H1 (cell line): ENCODE measurements around the gene PARD3. TPM values are rescaled to one million over a fixed set of nuclear protein-coding genes. Genes with fewer than 3 reads are reported as not detected.
"Not testable (repeated sequence)": the region's sequence is repeated elsewhere in the genome, so short reads cannot be mapped to it uniquely, and the experiment has no call there.

ENCODE experiments used
- CTCF ChIA-PET: fragments of 300-600 bp; sonication (Branson Sonifier 250); formaldehyde crosslinking; loops from one replicate; lab custom pipeline; 2021; ENCODE audit not compliant: partially characterized antibody; lab: Charles Lee
- POLR2A ChIA-PET: fragments of 300-600 bp; sonication (Branson Sonifier 250); formaldehyde crosslinking; loops from one replicate; lab custom pipeline; 2021; ENCODE audit warnings: inconsistent platforms; ENCODE audit not compliant: partially characterized antibody; lab: Charles Lee
- DNase-seq, 2 experiments: peaks; one replicate each; pipeline versions ENCODE4 v3.0.0 to v3.0.0-alpha.2; 2010 to 2022; ENCODE audit warnings: low spot score in 2 of 2, low read depth in 1 of 2, mixed read lengths in 1 of 2
- FAIRE-seq: peaks from 2 replicates; lab custom pipeline; 2011; peaks lifted over from hg19 to GRCh38; lab: Jason Lieb, UNC
- H2AFZ ChIP-seq: 2 replicates; pipeline ENCODE4 v1.8.1; 2012; ENCODE audit warnings: low read length, inconsistent platforms
- H2AK5ac ChIP-seq: 2 replicates; pipeline ENCODE4 v1.6.1; 2013; ENCODE audit warnings: low read depth, low read length
- H2BK120ac ChIP-seq: replicated peaks from 2 replicates; pipeline ENCODE3; 2013; ENCODE audit warnings: low read depth, low read length, inconsistent platforms
- H2BK12ac ChIP-seq: 2 replicates; pipeline ENCODE4 v1.6.1; 2013; ENCODE audit warnings: low read depth, low read length
- H2BK15ac ChIP-seq: 2 replicates; pipeline ENCODE4 v1.6.1; 2013; ENCODE audit warnings: low read length
- H2BK20ac ChIP-seq: 2 replicates; pipeline ENCODE4 v1.6.1; 2013; ENCODE audit warnings: low read length
- H2BK5ac ChIP-seq: 2 replicates; pipeline ENCODE4 v1.6.1; 2013; ENCODE audit warnings: low read depth, low read length
- H3K14ac ChIP-seq: 2 replicates; pipeline ENCODE4 v1.6.1; 2013; ENCODE audit warnings: inconsistent platforms; ENCODE audit not compliant: insufficient read length
- H3K18ac ChIP-seq: 2 replicates; pipeline ENCODE4 v1.6.1; 2013; ENCODE audit warnings: low read length; ENCODE audit errors: extremely low read depth
- H3K23ac ChIP-seq: 2 replicates; pipeline ENCODE4 v1.6.1; 2013; ENCODE audit warnings: inconsistent platforms; ENCODE audit not compliant: insufficient read length
- H3K23me2 ChIP-seq: 2 replicates; pipeline ENCODE4 v1.6.1; 2013; ENCODE audit warnings: low read depth, low read length
- H3K27ac ChIP-seq: 2 replicates; pipeline ENCODE4 v1.6.1; 2011; ENCODE audit warnings: low read depth, low read length, inconsistent platforms
- H3K27me3 ChIP-seq, 4 experiments: replicated peaks in 1 of 4; 1 replicate in 1 of 4; 2 replicates in 3 of 4; pipeline versions ENCODE4 v1.6.1 to v1.8.1; 2011 to 2013; ENCODE audit warnings: low read length in 3 of 4, mild to moderate bottlenecking in 3 of 4, inconsistent platforms in 2 of 4, mixed read lengths in 2 of 4, moderate library complexity in 1 of 4; ENCODE audit not compliant: control insufficient read depth in 3 of 4, insufficient read depth in 3 of 4; ENCODE audit errors: extremely low read depth in 1 of 4
- H3K36me3 ChIP-seq, 4 experiments: 2 replicates each; pipeline versions ENCODE4 v1.6.1 to v1.8.1; 2011 to 2013; ENCODE audit warnings: mild to moderate bottlenecking in 4 of 4, low read length in 3 of 4, moderate library complexity in 2 of 4, control low read depth in 1 of 4, inconsistent platforms in 1 of 4; ENCODE audit not compliant: insufficient read depth in 4 of 4, control insufficient read depth in 2 of 4
- H3K4ac ChIP-seq: replicated peaks from 2 replicates; pipeline ENCODE3; 2013; ENCODE audit warnings: low read length, low read depth, mixed read lengths, inconsistent platforms; ENCODE audit not compliant: insufficient read length
- H3K4me1 ChIP-seq, 4 experiments: replicated peaks in 1 of 4; 1 replicate in 1 of 4; 2 replicates in 3 of 4; pipeline versions ENCODE4 v1.6.1 to v1.8.1; 2011 to 2013; ENCODE audit warnings: low read length in 3 of 4, inconsistent platforms in 2 of 4, mixed read lengths in 1 of 4; ENCODE audit not compliant: insufficient read depth in 4 of 4, control insufficient read depth in 3 of 4
- H3K4me2 ChIP-seq, 2 experiments: 2 replicates each; pipeline versions ENCODE4 v1.6.1 to v1.8.1; 2011 to 2013; ENCODE audit warnings: low read depth in 2 of 2, low read length in 2 of 2, control low read depth in 1 of 2, inconsistent platforms in 1 of 2, mild to moderate bottlenecking in 1 of 2; ENCODE audit not compliant: insufficient read depth in 1 of 2
- H3K4me3 ChIP-seq, 4 experiments: fragments of 200-600, 300-600 bp in 1 of 4; sonication (generic), shearing (Covaris generic), sonication (Bioruptor Twin) in 1 of 4; 2 replicates each; pipeline versions ENCODE4 v1.5.1 to v1.8.1; 2011 to 2016; ENCODE audit warnings: low read length in 4 of 4, low read depth in 3 of 4, control low read depth in 2 of 4, inconsistent platforms in 2 of 4, mild to moderate bottlenecking in 2 of 4, mixed read lengths in 1 of 4, moderate library complexity in 1 of 4; ENCODE audit not compliant: insufficient read depth in 2 of 4; ENCODE audit errors: extremely low read depth in 1 of 4
- H3K56ac ChIP-seq: replicated peaks from 2 replicates; pipeline ENCODE3; 2013; ENCODE audit warnings: low read depth, mild to moderate bottlenecking, mixed read lengths, low read length, inconsistent platforms; ENCODE audit not compliant: insufficient read length
- H3K79me1 ChIP-seq: 2 replicates; pipeline ENCODE4 v1.6.1; 2013; ENCODE audit warnings: low read depth, low read length, control low read depth
- H3K79me2 ChIP-seq, 2 experiments: 2 replicates each; pipeline versions ENCODE4 v1.6.1 to v1.8.1; 2012 to 2013; ENCODE audit warnings: low read length in 2 of 2, mild to moderate bottlenecking in 2 of 2, inconsistent platforms in 1 of 2; ENCODE audit not compliant: insufficient read depth in 2 of 2, control insufficient read depth in 1 of 2
- H3K9ac ChIP-seq, 4 experiments: replicated peaks in 1 of 4; 1 replicate in 1 of 4; 2 replicates in 3 of 4; pipeline versions ENCODE4 v1.6.1 to v1.8.1; 2011 to 2013; ENCODE audit warnings: low read depth in 3 of 4, low read length in 3 of 4, control low read depth in 2 of 4, mild to moderate bottlenecking in 2 of 4, moderate library complexity in 2 of 4, inconsistent platforms in 1 of 4; ENCODE audit errors: extremely low read depth in 1 of 4
- H3K9me3 ChIP-seq, 2 experiments: 2 replicates each; pipeline versions ENCODE4 v1.6.1 to v1.8.1; 2012 to 2013; ENCODE audit warnings: mild to moderate bottlenecking in 2 of 2, moderate library complexity in 2 of 2, control low read depth in 1 of 2, inconsistent platforms in 1 of 2, low read depth in 1 of 2, low read length in 1 of 2, mixed read lengths in 1 of 2; ENCODE audit not compliant: insufficient read depth in 2 of 2
- H4K20me1 ChIP-seq, 2 experiments: replicated peaks in 1 of 2; 2 replicates each; pipeline versions ENCODE3 to v1.8.1; 2011 to 2013; ENCODE audit warnings: inconsistent platforms in 2 of 2, low read length in 2 of 2, mild to moderate bottlenecking in 1 of 2; ENCODE audit not compliant: insufficient read depth in 2 of 2, control insufficient read depth in 1 of 2
- H4K5ac ChIP-seq: 2 replicates; pipeline ENCODE4 v1.6.1; 2013; ENCODE audit warnings: low read length, low read depth, mixed read lengths, inconsistent platforms; ENCODE audit not compliant: insufficient read length
- H4K8ac ChIP-seq: 2 replicates; pipeline ENCODE4 v1.8.0; 2013; ENCODE audit warnings: mild to moderate bottlenecking, moderate library complexity, low read length, inconsistent platforms; ENCODE audit not compliant: insufficient read depth; ENCODE audit errors: extremely low read depth
- H4K91ac ChIP-seq: replicated peaks from 2 replicates; pipeline ENCODE3; 2013; ENCODE audit warnings: low read length, mixed read lengths, inconsistent platforms; ENCODE audit not compliant: insufficient read length
- WGBS, 2 experiments: shearing (Covaris generic) in 1 of 2; methylation state at CpG; one replicate each; pipeline versions ENCODE4 v1.1.6 to v1.1.7; 2013 to 2015; ENCODE audit warnings: low lambda C conversion rate in 2 of 2, mixed read lengths in 2 of 2, inconsistent platforms in 1 of 2, low coverage in 1 of 2, missing lambda C conversion rate in 1 of 2; ENCODE audit not compliant: insufficient replicate concordance in 2 of 2, insufficient coverage in 1 of 2, insufficient read length in 1 of 2; ENCODE audit errors: extremely low coverage in 1 of 2, missing lambda C conversion rate in 1 of 2; 5-methylcytosine and 5-hydroxymethylcytosine counted together
- polyA plus RNA-seq, 7 experiments: library from polyadenylated mRNA; depleted of rRNA in 3 of 7; stranded (reverse) in 5 of 7; unstranded in 2 of 7; fragments of >200 nt in 5 of 7; fragments of 200-250 nt in 2 of 7; gene quantifications; 1 replicate in 5 of 7; 2 replicates in 1 of 7; 4 replicates in 1 of 7; pipeline versions ENCODE4 v1.2.1 to v1.2.3, GENCODE V29; 2011 to 2013; ENCODE audit warnings: missing spikeins in 2 of 7, mixed read lengths in 2 of 7
- total RNA-seq: library from RNA; stranded (reverse); fragmentation: NEBNext Ultra II Directional; extraction: Animal tissue kit (Norgen Biotek cat#: 25700); gene quantifications from 2 replicates; pipeline ENCODE4 v1.2.1, GENCODE V29; 2021

PARD3 gene
- total and polyA plus RNA-seq, 2 of the 8 experiments (the other 6 are each of a cell fraction or from before 2014, with no cell fraction given): 19.7 to 49.1 TPM

DNA sequence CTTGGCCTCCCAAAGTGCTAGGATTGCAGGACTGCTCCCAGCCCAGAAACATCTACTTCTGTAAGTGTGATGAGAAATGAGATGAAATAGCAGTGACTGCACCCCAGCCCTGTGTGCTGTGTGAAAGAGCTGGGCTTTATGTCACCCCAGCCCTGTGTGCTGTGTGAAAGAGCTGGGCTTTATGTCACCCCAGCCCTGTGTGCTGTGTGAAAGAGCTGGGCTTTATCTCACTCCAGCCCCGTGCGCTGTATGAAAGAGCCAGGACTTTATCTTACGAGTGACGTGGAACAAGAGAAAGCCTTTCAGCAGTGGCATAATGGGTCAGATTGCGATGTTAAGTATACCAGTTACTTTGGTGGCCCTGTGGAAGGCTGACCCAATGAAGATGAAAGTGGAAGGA is 28.4 kb upstream of the PARD3 start:
- H4K5ac ChIP-seq, H2BK15ac ChIP-seq, H3K23ac ChIP-seq, H2BK12ac ChIP-seq, H4K20me1 ChIP-seq, FAIRE-seq, H3K4me1 ChIP-seq, H2BK120ac ChIP-seq, H3K18ac ChIP-seq, H3K27me3 ChIP-seq, H3K79me2 ChIP-seq, H3K4ac ChIP-seq, H2AFZ ChIP-seq, H2BK5ac ChIP-seq, H3K23me2 ChIP-seq, H2AK5ac ChIP-seq, H3K56ac ChIP-seq, H3K4me3 ChIP-seq, POLR2A ChIA-PET, H3K14ac ChIP-seq, H3K4me2 ChIP-seq, H3K9me3 ChIP-seq, H4K8ac ChIP-seq, H2BK20ac ChIP-seq, H3K36me3 ChIP-seq, H3K79me1 ChIP-seq, H4K91ac ChIP-seq, H3K9ac ChIP-seq, DNase-seq, H3K27ac ChIP-seq: not testable (repeated sequence)
- WGBS, 2 experiments: 96% methylated on average over 5 of the region's 5 CpGs; no CpG with 5 or more reads in 1 of the 2 experiments
- CTCF ChIA-PET: interaction anchor here (1.1 kb wide), 2 partner anchors 9 to 18 kb away, joined by 3 to 4 read pairs; no protein-coding TSS in a partner anchor
